ENCODE data around the gene INO80B. TPM values are rescaled to one million over a fixed set of nuclear protein-coding genes. Genes with fewer than 3 reads are reported as not detected.

The INO80B gene
- 77.5 and 78.6 TPM in 2 replicates for total RNA-seq
- 34.2 TPM for total RNA-seq (2013)
- polyA plus RNA-seq = 30.4 and 38.3 TPM in 2 replicates
- 18.1 and 23.1 TPM in 2 replicates for polyA minus RNA-seq

DNA sequence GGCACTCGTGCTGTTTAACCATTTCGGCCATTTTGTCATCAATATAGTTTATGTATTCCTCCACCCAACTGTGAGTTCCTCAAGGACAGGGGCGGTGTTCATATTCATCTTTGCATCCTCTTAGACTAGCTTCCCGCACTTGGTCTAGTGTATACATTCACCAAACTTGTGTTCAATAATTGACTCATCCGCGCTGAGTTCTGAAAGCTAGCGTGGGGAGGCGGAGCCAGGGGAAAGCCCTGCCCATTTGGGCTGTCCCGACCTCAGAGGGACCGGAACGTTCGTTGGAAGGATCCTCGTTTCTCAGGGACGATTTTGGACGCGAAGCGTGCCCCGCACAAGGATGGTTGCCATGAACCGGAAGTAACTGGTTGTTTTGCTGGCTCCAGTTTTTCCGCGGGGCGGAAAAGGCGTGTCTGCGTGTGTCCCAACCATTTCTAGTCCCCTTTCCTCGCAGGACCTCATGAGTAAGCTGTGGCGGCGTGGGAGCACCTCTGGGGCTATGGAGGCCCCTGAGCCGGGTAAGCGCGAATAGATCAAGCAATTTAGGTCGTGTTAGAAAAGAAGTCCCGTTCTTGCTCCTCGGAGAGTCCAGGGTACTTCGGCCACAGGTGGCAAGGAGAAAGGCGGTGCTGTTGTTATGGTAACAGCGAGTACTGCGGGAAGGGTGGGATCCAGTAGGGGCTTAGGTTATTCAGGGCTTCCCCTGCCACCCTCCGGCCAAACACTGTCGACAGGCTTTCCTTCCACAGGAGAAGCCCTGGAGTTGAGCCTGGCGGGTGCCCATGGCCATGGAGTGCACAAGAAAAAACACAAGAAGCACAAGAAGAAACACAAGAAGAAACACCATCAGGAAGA is at the start of gene INO80B:
Gene INO80B (plus strand): TSS at position 434 of the 858 bp plus-strand sequence. CDS start 30 bp downstream, at position 464.
- peaks cover 33 to 48% of the 10 kb centered on the region in 2 donors for H3K4me1 ChIP-seq (ENCODE audit: control insufficient read depth in 2 of 2, insufficient read depth in 2 of 2, low read length in 2 of 2)
- H3K9ac ChIP-seq (ENCODE audit: low read length) = peak within 1 kb of the TSS; percentile 70
- peak within 1 kb of the TSS; percentile 94 for H3K4me3 Mint-ChIP-seq
- H3K27ac Mint-ChIP-seq = peak within 1 kb of the TSS; percentile 93
- no peaks in the 10 kb centered on the region for H3K27me3 ChIP-seq (replicated peaks in 1 of 4; ENCODE audit: control extremely low read depth in 1 of 4, control insufficient read depth in 3 of 4, insufficient read depth in 4 of 4, low read length in 3 of 4)
- H4K20me1 ChIP-seq (ENCODE audit: control insufficient read depth, insufficient read depth, low read length, poor library complexity, severe bottlenecking) = peaks cover 5% of the 10 kb centered on the region
- H3K9me3 Mint-ChIP-seq (ENCODE audit: insufficient read depth) = no peaks in the 10 kb centered on the region
- H3K79me2 ChIP-seq (ENCODE audit: control insufficient read depth, insufficient read depth, low read length) = peaks cover 22% of the 10 kb centered on the region
- peaks cover 0 to 4% of the 10 kb centered on the region in 2 experiments for H3K36me3 ChIP-seq (replicated peaks in 1 of 2; ENCODE audit: control extremely low read depth in 1 of 2, control insufficient read depth in 1 of 2, extremely low read depth in 1 of 2, insufficient read depth in 2 of 2, low read length in 1 of 2)
- intact Hi-C loops (cut with micrococcal nuclease) = loop anchor here (1.0 to 5.0 kb wide), 8 partner anchors 15 to 278 kb away; partner anchors contain the start of genes AUP1, C2orf81, HTRA2 and MOB1A
- H3K4me2 ChIP-seq (replicated peaks; ENCODE audit: low read depth, low read length, poor library complexity, severe bottlenecking) = peak within 1 kb of the TSS; percentile 96
- TF ChIP-seq, protein P1, sequence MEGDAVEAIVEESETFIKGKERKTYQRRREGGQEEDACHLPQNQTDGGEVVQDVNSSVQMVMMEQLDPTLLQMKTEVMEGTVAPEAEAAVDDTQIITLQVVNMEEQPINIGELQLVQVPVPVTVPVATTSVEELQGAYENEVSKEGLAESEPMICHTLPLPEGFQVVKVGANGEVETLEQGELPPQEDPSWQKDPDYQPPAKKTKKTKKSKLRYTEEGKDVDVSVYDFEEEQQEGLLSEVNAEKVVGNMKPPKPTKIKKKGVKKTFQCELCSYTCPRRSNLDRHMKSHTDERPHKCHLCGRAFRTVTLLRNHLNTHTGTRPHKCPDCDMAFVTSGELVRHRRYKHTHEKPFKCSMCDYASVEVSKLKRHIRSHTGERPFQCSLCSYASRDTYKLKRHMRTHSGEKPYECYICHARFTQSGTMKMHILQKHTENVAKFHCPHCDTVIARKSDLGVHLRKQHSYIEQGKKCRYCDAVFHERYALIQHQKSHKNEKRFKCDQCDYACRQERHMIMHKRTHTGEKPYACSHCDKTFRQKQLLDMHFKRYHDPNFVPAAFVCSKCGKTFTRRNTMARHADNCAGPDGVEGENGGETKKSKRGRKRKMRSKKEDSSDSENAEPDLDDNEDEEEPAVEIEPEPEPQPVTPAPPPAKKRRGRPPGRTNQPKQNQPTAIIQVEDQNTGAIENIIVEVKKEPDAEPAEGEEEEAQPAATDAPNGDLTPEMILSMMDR (IDR thresholded peaks at IDR 0.05) = no peak
- no peak for TF ChIP-seq EZH2 (IDR thresholded peaks at IDR 0.05; ENCODE audit: borderline replicate concordance, insufficient read depth, low read depth, low read length, poor library complexity, severe bottlenecking)
- peak within 1 kb of the TSS; percentile 67 for H2AFZ ChIP-seq (ENCODE audit: insufficient read depth, low read depth, low read length, poor library complexity, severe bottlenecking)
- DNase-seq = peak; percentile 99
- WGBS (ENCODE audit: insufficient coverage) = under 1% methylated on average over 36 of the region's 40 CpGs
- H3K4me3 ChIP-seq (ENCODE audit: control extremely low read depth in 1 of 5, extremely low read depth in 1 of 5, insufficient read depth in 1 of 5, low read depth in 2 of 5, low read length in 4 of 5) = peak within 1 kb of the TSS; percentile 63 to 88 (median 77)
- CTCF ChIA-PET = interaction anchor here (0.5 to 5.7 kb wide), 14 partner anchors 10 to 631 kb away, joined by 3 to 54 read pairs (median 4); partner anchors contain the start of genes C2orf81, CCDC142, MOGS and MRPL53
- peak within 1 kb of the TSS; percentile 17 to 97 for H3K27ac ChIP-seq (ENCODE audit: low read length in 2 of 2)
- ATAC-seq (ENCODE audit: low read depth) = peak; percentile 47
- no peaks in the 10 kb centered on the region for H3K27me3 Mint-ChIP-seq
- peaks cover 57% of the 10 kb centered on the region for H3K4me1 Mint-ChIP-seq
- POLR2A ChIA-PET = interaction anchor here (0.5 to 6.0 kb wide), 11 partner anchors 11 to 1221 kb away, joined by 3 to 56 read pairs (median 3); partner anchors contain the start of genes AUP1, CCDC142, CCT7 and HTRA2
- no peaks in the 10 kb centered on the region for H3K9me3 ChIP-seq (ENCODE audit: control extremely low read depth in 1 of 3, control insufficient read depth in 2 of 3, insufficient read depth in 1 of 3, low read length in 2 of 3)

Data from B cell (primary cell).